ENCODE results near the gene IFNA2. TPM values are rescaled to one million over a fixed set of nuclear protein-coding genes. Genes with fewer than 3 reads are reported as not detected.

The IFNA2 gene
- total RNA-seq, 4 donors from 2014 or later, result not detected

GRCh38 chr9:21336457-21336856 lies 48.7 kb downstream of the IFNA2 start:
- DNase-seq (ENCODE audit: low spot score in 2 of 2), result no peak
- H3K4me3 ChIP-seq (ENCODE audit: low read depth, poor library complexity, severe bottlenecking), result no peak overlapping the region
- intact Hi-C loops (cut with DNase I; ENCODE audit: low total_unique reads), result no loop called here
- TF ChIP-seq CTCF (IDR thresholded peaks at IDR 0.05) (no peak), POLR2A (IDR thresholded peaks at IDR 0.05) (no peak)

GRCh38 chr9:21334701-21335632 lies 50.2 kb downstream of the IFNA2 start, which contains the start of gene KLHL9:
Gene KLHL9 (minus strand): TSS chr9:21335404. CDS start chr9:21334859, 545 bp downstream.
- DNase-seq (ENCODE audit: low spot score in 2 of 2), result peak; percentile 88 to 98
- WGBS, 2 donors, result 0 to 1% methylated on average over 21 to 48 of the region's 55 CpGs
- peak within 1 kb of the TSS; percentile 42 for H3K4me3 ChIP-seq (ENCODE audit: low read depth, poor library complexity, severe bottlenecking)
- intact Hi-C loops (cut with DNase I; ENCODE audit: low total_unique reads), result no loop called here
- no peak for TF ChIP-seq POLR2A (IDR thresholded peaks at IDR 0.05)
- no peak for TF ChIP-seq CTCF (IDR thresholded peaks at IDR 0.05)

Other genes starting within 250 kb of the IFNA2 start
- not detected for gene IFNW1, start 243.6 kb downstream of the IFNA2 start, total RNA-seq
- gene IFNA21, start 218.7 kb downstream of the IFNA2 start, total RNA-seq, result not detected
- gene IFNA4, start 197.8 kb downstream of the IFNA2 start, total RNA-seq, result not detected
- gene IFNA7, start 183.2 kb downstream of the IFNA2 start, total RNA-seq, result not detected
- gene IFNA10, start 178.3 kb downstream of the IFNA2 start, total RNA-seq, result not detected
- not detected for gene IFNA16, start 168.1 kb downstream of the IFNA2 start, total RNA-seq
- not detected for gene IFNA17, start 157.2 kb downstream of the IFNA2 start, total RNA-seq
- gene IFNA14, start 145.4 kb downstream of the IFNA2 start, total RNA-seq, result not detected
- gene IFNA5, start 80.1 kb downstream of the IFNA2 start, total RNA-seq, result not detected
- 10 to 100 TPM; 12.0 to 17.8 (median 15.3) TPM for gene KLHL9, start 50.0 kb downstream of the IFNA2 start, total RNA-seq
- not detected for gene IFNA6, start 34.5 kb downstream of the IFNA2 start, total RNA-seq
- gene IFNA13, start 17.3 kb downstream of the IFNA2 start, total RNA-seq, result not detected
- gene IFNA8, start 23.7 kb upstream of the IFNA2 start, total RNA-seq, result not detected
- gene IFNA1, start 55.0 kb upstream of the IFNA2 start, total RNA-seq, result not detected
- gene IFNE, start 96.9 kb upstream of the IFNA2 start, total RNA-seq, result not detected